DMS 273 treated with DMSO at 0.1 percent for 48 hours (cell line): Measurements from ENCODE around the gene SLC66A3.

Source experiments
- DNase-seq: peaks from one replicate; lab custom pipeline; 2025; lab: John Stamatoyannopoulos, UW

The SLC66A3 gene

DNA sequence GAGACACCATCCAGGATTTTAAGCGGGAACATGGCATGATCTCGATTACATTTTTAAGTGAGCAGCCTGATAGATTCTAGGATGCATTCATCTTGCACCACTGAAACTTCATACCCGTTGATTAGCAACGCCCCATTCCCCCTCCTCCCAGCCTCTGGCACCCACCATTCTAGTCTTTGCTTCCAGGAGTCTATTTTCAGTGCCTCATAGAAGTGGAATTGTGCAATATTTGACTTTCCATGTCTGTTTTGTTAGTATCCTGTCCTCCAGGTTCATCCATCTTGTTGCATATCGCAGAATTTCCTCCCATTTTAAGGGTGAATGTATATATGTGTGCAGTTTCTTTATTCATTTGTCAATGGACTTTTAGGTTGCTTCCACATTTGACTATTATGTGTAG is 20.9 kb upstream of the SLC66A3 start:
- no peak for DNase-seq

DNA sequence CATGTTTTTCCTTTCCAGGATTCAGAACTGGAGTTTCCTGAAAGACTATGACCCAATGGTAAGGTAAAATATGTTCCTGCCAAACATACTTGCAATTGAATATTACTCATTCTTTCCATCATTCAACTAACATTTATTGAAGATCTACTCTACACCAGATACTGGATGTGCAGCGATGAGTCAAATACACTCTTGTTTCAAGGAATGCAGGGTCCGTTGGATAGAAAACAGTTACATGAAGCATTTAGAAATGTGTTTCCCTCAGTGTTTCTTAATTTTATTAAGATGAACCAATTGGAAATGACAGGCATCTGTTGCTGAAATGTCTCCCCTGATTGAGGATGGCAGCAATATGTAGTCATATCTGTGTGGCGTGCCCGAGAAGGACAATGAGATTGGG is 14.8 kb upstream of the SLC66A3 start:
- no peak for DNase-seq

DNA sequence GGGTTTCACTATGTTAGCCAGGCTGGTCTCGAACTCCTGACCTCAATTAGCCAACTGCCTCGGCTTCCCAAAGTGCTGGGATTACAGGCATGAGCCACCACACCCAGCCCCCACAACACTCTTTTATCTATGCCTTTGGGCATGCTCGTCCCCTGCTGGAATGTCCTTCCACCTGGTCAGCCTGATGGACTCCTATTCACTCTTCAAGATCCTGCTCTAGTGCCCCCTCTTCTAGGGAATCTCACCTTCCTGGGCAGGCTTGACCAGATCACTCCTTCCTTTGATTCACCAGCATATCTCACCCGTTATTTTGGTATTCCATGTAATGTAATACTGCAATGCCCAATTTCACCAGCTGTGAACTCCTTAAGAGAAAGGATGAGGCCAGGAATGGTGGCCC is 13.9 kb upstream of the SLC66A3 start:
- DNase-seq: no peak

DNA sequence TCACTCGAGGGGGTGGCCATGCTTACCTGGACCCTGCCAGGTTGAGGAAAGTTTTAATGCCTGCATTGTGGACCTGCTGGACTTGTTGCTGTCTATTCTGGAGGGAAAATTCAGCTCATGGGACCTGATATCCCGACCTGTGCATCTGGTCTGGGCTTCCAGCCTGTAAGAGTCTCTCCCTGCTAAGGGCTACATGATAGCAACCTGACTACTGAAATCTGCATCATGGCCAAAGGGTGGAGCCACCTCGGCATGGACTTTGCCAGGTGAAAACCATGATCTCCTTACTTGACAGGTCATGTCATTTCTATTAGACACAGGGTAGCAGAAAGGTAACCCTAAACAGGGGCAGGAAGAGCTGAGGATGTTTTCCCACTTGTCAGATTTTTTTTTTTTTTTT is 12.9 kb upstream of the SLC66A3 start:
- no peak for DNase-seq

DNA sequence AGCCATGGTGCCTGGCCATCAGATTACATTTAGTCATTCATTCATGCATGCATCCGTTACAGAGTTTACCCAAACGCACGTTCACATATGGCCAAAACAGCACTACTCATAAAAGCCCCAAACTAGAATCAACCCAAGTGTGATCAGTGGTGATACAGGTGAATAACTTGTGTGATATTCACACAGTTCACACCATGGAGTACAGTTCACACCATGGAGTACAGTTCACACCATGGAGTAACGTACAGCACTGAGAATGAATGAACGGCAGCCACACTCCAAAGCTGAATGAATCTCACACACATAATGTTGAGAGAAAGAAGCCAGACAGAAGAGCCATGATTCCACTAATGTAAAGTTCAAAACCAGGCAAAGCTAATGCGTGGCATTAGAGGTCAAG is 12.3 kb upstream of the SLC66A3 start:
- no peak for DNase-seq

DNA sequence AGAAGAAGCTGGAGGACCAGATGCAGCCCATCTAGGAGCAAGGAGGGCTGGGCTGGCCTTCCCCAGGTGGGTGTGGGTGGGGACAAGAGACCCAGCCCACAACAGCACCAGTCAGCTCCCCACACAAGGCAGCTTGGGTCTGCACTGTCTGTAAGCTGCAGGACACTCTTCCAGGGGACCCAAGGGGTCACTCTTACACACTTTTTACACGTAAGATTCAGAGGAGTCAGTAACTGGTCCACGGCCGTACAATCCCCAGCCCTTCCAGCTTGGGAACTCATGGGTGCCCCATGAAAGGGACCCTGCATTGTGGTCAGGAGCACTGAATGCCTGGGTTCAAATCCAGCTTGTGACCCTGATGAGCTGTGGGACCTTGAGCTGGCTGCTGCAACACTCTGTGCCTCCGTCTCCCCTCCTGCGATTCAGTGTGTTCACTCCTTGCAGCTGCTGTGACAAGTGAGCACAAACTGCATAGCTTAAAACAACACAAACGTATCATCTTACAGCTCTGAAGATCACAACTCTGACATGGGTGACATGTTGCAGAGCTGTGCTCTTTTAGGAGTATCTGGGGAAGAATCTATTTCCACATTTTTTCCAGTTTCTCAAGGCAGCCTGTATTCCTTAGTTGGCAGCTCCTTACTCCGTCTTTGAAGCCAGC is 11.1 kb upstream of the SLC66A3 start:
- DNase-seq: no peak

DNA sequence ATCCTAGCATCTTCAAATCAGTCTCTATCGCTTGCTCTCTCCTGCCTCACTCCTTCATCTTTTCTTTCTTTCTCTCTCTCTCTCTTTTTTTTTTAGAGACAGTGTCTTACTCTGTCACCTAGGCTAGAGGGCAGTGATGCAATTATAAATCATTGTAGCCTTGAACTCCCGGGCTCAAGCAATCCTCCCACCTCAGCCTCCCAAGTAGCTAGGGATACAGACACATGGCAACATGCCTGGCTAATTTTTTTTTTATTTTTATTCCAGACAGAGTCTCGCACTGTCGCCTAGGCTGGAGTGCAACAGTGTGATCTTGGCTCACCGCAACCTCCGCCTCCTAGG is 10.6 kb upstream of the SLC66A3 start:
- no peak for DNase-seq

DNA sequence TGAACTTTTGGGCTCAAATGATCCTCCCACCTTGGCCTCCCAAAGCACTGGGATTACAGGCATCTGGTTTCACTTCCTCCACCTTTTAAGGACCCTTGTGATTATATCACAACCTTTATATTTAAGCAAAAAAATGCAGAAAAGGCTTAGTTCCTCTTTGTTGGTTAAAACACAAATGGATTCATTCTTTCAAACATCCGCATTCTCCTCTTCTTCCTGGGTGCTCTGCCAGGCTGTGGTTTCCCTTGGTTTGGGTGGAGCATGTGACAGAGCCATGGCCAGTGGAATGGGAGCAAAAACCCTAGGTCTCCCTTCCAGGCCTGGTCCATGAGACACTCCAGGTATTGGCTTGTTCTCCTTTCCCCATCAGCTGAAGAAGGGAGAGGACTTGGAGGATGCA is 9.9 kb upstream of the SLC66A3 start:
- DNase-seq: no peak

DNA sequence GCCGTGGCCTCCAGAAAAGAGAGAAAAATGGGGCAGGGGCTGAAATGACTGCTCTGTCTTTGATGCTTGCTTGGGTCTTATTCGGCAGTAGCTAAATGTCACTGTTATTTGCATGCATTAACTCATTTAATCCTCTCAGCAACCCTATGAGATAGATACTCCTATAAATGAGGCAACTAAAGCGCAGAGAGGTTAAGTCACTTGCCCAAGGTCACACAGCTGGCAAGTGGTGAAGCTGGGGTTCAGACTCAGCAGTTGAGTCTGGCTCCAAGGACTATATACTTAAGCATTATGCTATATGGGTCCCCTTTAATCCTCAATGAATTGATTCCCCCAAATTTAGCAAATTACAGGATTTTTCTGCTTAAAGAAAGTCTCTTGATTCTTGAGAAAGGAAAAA is 9.2 kb upstream of the SLC66A3 start:
- DNase-seq: no peak

DNA sequence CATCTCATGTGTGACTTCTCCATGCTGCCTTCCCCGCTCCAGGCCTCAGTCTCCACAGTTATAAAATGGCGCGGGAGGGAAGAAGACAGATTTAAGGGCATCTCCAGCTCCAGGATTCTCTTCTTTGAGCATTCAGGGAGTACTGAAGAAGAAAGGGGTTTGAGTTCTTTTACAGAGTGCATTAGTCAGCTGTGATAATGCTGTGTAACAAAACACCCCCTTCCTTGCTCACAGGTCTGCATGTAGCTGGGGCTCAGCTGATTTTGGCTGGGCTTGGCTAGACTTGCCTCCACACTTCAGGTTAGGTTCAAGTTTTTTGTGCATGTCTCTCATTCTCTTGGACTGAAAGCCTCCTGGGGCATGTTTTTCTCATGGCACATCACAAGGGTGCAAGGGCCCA is 8.0 kb upstream of the SLC66A3 start:
- no peak for DNase-seq

DNA sequence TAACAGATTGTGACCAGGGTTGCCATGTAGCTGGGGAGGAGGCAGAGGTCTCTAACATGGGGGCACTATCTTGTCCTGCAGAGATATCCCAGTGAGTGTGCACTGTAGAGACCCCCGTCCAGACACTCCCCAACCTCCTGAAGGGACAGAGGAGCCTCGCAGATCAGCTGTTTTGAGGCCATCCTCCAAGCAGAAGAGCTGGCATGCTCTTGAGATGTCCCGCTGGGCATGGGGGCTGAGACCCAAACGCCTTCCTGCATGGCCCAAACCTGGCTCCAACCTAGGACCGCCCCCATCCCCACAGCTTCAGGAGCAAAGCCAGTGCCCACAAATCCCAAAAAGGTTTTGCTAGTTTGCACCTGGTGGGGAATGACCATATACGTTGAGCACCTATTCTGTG is 2.7 kb upstream of the SLC66A3 start:
- DNase-seq: no peak

DNA sequence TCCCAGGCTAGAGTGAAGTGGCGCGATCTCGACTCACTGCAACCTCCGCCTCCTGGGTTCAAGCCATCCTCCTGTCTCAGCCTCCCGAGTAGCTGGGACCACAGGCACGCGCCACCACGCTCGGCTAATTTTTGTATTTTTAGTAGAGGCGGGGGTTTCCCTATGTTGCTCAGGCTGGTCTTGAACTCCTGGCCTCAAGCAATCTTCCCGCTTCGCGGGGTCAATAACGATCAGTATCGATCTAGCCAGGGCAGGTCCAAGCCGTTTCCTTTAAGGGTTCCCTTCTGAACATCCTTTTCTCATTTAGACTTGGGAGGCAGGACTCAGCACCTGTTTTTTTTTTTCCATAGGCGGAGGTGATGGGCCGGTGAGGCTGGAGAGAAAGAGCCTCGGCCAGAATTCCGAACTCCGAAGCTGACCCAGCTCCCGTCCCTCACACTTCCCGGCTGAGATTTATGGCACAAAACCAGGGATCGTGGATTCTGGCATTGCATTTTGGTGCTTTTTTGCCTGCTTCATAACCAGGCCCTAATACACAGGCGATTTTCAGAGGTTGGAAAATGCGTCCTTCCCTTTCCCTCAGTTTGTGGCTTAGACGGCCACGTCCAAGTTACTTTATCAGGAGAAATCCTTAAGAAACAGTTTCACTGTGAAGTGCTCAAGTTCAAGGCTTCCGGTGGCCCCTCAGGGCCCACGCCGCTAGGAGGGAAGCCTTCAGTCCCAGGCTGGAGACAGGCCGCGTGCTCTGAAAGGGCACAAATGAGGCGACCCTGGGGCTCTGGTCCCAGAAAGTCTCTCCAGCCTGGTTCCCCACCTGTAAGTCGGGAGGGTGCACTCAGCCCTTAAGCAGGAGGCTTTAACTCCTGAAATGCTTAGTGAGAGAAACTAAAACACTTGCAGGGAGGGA is 998 bp upstream of the SLC66A3 start:
- DNase-seq: no peak

DNA sequence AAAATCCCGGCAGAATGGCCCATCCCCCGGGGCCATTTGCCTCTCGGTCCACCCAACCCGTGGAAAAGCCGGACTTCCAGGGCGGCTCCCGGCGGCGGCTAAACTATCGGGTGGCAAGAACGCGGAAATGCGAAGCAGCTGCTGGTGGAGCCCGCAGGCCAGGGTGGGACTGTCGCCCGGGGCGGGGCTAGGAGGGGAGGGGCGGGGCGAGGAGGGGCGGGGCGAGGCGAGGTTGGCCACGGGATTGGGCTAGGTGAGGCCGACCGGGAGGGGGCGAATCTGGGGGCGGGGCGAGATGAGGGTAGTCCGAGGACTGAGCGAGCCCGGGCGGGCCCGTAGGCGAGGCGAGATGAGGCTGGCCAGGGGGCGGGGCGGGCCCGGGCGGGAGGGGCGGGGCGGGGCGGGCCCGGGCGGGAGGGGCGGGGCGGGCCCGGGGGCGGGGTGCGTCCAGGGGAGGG is 315 bp upstream of the SLC66A3 start:
- peak; percentile 84 for DNase-seq

DNA sequence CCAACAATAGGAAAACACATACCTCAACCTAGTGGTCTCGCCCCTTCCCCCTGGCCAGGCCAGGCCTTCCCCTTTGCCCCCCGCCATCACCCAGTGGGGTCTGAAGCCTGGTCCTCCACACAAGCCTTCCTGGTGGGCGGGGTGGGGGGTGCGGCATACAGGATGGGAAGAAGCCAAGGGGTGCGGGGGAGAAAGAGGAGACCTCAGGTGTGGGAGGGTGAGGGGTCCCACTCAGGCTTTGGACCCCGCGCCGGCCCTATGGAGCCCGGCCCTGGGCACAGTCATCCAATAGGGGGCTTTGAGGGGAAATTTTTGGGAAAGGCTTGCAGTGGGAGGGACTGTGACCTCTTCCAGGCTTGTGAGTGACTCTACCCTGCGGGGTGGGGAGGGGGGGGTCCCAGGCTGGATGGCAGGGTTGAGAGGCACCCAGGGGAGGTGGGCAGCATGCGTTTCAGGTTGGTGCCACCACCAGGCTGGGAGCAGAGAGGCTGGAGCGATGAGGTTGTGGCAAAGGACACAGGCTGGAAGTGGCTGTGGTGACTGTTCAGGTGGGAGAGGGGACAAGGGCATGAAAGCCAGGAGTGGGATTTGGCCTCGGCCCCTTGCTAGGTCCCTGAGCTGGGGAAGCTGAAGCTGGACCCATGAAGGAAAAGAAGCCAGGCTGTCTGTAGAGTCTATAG is 1.3 kb downstream of the SLC66A3 start:
- DNase-seq: no peak

DNA sequence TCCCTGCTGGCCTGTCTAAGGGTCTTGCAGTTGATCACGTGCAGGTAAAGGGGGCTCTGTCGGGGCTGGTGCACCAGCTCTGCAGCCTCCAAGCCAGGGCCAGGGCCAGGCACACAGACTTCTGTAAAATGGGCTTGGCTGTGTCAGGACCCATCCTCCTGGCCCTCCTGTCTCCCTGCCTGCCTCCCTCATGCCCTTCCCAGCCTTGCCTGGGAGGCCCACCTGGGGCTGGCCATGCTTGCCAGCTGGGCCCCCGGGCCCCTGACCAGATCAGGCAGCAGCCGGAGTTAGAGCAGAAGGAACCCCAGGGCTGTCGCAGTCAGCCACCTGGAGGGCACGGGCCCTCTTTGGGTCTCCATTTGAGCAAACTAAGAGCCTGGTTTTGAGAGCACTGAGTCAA is 2.0 kb downstream of the SLC66A3 start:
- DNase-seq: no peak

DNA sequence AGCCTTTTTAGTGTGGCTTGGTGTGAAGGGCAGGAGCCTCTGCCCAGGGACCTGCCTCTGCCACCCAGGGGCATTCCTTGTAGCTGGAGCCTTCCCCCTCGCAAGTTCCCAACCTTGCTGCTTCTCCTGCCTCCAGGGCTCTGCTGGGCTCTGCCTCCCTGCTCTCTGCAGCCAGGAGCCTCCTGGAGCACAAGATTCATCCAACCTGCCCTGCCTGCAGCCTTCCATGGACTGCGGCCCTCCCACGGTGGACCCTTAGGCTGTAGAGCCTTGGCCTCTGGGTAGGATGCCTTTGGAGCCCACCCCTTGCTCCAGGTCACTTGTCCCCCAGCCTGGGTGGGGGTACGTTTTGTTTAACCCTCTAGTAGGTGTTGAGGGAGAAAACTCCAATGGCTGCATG is 2.5 kb downstream of the SLC66A3 start:
- no peak for DNase-seq

DNA sequence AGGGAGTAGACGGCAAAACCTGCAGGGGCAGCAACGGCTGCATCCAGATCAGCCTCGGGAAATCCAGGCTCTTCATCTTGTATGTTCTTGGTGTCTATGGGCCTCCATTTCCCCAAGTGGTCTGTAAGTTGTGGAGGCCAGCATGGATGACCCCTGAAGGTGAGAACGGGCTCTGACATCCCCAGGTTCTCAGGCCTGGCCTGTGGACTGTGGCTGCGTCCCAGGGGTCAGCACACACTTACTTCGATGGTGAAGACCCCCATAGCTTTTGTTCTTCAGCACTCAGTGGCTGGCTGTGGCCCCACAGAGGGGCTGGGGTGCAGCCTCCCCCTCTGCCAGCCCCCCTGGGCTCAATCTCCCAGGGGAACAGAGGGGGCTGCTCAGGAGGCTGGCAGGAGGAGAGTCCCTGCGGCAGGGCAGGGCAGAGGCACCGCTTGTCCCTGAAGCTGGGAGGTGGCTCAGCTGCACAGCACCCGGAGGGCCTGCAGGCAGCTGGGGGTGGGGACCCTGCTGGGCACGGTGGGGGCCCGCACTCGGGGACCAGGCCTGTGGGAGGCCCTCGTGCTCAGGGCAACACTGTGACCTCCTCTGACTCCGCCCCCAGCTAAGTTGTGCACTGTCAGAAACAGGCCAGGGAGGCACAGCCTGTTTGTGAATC is 3.8 kb downstream of the SLC66A3 start:
- DNase-seq: no peak

DNA sequence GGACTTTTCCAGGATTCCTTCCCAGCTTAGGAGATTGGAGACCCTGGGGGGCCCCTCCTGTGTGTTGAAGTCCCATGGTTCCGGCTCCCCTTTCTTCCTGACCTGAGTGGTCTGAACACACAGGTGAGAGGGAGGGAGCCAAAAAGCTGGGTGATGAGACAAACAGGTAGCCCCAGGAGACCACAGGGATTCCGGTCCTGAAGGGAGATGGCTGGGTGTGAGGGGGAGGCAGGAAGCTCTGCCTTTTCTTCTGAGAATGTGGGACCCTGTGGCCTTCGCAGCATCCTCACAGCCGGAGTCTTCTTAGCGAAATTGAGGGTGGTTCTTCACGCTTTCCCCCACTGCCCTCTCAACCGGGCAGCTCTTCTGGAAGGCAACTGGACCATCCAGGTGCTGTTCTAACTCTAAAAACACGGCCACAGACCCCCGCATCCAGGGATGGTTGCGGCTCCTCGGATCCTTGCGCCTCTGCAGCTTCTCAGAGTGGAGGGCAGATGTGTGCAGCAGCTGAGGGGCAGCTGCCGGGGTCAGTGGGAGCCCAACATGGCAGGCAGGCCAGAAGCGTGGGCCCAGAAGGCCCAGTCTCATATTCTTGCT is 4.4 kb downstream of the SLC66A3 start:
- DNase-seq: no peak

DNA sequence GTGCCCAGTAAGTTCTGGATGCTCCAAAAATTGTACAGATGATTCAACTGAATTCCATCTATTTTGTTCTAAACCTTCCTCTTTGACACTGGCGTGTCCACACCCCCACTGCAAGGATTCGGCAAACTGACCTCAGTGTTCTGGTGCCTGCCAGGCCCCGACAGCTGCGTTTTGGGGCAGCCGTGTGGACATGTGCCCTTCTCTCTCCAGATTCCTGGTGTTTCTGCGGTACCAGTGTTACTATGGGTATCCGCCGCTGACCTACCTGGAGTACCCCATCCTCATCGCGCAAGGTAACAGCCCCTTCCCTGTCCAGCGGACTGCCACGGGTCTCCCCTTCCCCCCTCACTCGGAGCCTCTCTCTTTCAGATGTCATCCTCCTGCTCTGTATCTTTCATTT is 5.0 kb downstream of the SLC66A3 start:
- no peak for DNase-seq

DNA sequence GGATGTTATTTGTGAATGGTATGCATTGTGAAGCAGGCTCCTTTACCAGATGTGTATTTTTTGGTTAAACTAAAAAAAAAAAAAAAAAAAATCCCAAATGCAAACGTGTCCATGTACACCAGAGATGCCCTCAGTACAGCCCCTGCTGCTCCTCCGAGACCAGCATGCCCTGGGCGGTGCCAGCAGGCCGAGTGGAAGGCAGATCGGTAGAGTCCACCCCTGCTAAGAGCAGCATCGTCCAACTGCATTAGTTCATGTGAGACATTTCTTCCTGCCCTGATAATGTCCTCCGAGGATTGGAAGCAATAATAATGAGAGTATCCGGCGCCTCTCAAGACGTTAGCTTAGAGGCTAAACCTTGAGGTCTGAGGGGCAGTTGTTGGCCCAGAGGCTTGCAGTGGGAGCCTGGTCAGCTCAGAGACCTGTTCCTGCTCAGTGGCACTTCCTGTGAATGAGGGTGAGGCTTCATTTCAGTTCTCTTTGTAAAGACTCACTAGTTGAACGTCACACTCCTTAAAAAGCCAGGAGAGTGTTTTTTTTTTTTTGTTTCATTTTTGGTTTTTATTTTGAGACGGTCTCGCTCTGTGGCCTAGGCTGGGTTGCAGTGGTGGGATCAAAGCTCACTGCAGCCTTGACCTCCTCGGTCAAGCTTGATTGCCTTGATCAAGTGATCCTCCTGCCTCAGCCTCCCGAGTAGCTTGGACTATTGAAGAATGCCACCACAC is 5.6 kb downstream of the SLC66A3 start:
- no peak for DNase-seq

DNA sequence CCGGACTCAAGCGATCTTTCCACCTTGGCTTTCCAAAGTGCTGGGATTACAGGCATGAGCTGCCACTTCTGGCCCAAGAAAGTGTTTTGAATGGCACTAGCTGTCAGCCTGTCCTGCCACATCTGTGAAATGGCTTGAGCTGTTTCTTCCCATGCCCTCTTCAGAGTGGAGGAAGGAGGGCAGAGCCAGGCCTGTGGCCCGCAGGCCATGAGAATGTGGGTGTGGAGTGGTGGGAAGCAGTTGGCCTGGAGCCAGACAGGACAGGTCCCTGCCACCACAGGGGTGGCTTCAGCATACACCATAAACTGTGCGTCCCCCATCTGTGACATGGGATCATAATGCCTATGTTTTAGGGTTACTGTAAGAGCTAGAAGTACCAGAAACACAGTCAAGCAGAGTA is 6.5 kb downstream of the SLC66A3 start:
- no peak for DNase-seq
